RPMI7951 (cell line): ENCODE data around the gene CNDP1. TPM values are rescaled to one million over a fixed set of nuclear protein-coding genes. Genes with fewer than 3 reads are reported as not detected.
A peak's percentile ranks its signal among the peaks of the same experiment; 100 is the strongest.
"Not testable (repeated sequence)": the region's sequence is repeated elsewhere in the genome, so short reads cannot be mapped to it uniquely, and the experiment has no call there.

Source experiments
- DNase-seq: peaks from one replicate; pipeline ENCODE4 v3.0.0-alpha.2; 2012; ENCODE audit warnings: low read depth
- total RNA-seq: library from RNA; depleted of rRNA; stranded (reverse); fragments of >200 nt; shearing (Covaris generic); gene quantifications from 2 replicates; pipeline ENCODE4 v1.2.3, GENCODE V29; 2014; rRNA removed

The CNDP1 gene, protein sequence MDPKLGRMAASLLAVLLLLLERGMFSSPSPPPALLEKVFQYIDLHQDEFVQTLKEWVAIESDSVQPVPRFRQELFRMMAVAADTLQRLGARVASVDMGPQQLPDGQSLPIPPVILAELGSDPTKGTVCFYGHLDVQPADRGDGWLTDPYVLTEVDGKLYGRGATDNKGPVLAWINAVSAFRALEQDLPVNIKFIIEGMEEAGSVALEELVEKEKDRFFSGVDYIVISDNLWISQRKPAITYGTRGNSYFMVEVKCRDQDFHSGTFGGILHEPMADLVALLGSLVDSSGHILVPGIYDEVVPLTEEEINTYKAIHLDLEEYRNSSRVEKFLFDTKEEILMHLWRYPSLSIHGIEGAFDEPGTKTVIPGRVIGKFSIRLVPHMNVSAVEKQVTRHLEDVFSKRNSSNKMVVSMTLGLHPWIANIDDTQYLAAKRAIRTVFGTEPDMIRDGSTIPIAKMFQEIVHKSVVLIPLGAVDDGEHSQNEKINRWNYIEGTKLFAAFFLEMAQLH
- total RNA-seq, result not detected in 2 replicates

DNA sequence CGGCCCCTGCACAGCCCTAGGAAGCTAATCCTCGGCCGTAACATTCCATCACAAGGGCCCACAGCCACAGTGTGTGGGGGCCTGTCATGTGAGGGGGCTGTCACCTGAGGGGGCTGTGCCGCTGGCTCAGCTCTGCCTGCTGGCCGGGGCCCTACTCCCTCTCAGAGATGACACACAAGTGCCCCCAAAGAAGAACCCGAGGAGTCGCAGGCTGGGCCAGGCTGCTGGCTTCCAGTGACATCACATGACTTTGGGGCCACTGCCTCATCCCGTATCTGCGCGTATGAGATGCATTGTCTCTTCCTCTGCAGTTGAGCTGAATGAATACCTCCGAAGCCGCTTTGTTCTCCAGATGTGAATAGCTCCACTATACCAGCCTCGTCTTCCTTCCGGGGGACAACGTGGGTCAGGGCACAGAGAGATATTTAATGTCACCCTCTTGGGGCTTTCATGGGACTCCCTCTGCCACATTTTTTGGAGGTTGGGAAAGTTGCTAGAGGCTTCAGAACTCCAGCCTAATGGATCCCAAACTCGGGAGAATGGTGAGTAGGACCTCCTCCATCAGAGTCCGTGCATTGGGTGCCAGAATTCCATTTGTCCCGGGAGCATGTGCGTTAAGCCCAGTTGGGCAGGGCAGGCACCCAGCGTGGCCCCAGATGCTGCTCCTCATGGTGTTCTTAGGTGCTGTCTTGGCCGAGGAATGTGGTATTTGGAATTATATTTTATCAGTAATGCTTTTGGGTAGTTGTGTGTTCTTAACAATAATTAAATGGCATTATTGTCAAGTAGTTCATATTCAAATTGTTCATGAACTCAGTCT, at the start of gene CNDP1:
TSS of gene CNDP1 (plus strand) at position 351 of the 820 bp plus-strand sequence. CDS start at position 519, 168 bp downstream.
- no peak for DNase-seq

DNA sequence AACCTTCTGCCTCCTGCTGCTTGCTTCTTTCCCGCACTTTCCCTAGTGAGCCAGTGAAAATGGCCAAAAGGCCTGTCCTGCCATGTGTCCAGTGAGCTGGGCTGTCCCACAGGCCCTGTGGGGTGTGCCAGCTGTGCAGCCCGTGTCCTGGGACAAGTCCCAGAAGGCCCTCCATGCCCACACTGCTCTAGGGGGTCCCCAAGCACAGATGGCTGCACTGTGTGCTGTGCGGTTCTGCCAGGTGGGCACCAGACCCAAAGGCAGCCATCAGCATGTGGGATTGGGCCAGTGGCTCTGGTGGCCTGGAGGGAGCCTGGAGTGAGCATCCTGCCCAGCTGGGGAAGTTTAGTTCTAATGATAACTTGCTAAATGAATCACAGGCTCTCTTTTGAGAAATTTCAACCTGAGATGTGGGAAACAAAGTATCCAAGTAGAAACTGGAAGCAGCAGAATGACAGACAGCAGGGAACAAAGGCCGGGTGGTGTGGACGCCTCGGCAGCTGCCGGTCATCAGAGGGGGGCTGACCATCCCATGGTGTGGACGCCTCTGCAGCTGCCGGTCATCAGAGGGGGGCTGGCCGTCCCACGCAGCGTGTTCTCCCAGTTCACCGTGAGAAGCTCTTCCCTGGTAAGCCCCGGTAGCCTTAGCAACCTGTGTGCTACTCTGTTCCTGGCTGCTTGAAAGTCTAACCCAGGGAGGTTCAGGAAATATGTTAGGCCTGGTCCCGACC, 48.0 kb upstream of the CNDP1 start:
- no peak for DNase-seq

DNA sequence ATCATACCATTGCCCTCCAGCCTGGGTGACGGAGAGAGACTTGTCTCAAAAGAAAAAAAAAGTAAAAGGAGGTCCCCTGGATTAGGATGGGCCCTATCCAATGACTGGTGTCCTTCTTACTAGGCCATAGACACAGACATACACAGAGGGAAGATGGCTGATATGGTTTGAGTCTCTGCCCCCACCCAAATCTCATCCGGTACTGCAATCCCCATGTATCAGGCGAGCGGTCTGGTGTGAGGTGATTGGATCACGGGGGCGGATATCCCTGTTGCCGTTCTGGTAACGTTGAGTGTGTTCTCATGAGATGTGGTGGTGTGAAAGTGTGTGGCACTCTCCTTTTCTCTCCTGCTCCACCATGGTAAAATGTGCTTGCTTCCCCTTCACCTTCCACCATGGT, 45.9 kb upstream of the CNDP1 start:
- DNase-seq, result no peak

DNA sequence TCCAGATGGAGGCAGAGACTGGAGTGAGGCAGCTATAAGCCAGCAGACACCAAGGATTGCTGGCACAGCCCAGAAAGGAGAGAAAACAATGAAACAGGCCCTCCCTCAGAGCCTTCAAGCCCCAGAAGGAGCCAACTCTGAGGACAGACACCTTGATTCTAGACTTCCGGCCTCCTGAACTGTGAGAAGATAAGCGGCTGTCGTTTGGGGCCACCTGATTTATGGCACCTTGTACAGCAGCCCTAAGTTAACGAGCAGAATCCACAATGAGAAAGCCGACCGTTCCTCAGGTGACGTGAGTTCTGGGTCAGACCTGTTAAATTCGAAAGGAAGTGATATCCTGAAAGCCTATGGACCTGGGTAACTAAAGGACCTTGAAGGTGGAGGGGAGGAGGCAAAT, 45.4 kb upstream of the CNDP1 start:
- DNase-seq, result no peak

DNA sequence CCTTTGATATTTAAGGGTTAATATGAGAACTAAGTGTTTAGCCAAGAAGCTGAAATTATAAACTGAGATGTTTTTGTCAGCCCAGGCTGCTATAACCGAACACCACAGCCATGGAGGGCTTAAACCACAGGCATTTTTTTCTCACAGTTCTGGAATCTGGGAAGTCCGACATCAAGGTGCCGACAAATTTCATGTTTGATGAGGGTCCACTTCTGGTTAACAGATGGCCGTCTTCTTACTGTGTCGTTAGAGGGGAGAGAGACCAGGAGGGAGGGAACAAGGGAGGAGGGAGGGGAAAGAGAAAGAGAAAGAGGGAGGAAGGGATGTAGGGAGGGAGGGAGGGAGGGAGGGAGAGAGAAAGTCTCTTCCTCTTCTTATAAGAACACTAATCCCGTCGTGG, 44.6 kb upstream of the CNDP1 start:
- DNase-seq, result peak; percentile 43

DNA sequence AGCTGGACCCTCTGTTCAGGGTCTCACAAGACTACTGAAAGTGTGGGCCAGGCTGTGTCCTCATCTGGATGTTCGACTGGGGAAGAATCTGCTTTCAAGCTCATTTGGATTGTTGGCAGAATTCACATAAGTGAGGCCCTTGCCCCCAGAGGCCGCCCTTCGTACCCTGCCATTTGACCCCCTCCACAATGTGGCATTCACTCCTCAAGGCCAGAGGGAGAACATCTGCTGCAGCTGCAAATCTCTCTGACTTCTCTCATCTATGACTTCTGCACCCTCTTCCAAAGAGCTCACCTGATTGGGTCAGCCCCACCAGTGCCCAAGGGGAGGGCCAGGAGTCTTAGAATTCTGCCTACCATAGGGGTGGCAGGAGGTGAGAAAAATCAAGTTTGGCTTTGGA, 42.0 kb upstream of the CNDP1 start:
- no peak for DNase-seq

DNA sequence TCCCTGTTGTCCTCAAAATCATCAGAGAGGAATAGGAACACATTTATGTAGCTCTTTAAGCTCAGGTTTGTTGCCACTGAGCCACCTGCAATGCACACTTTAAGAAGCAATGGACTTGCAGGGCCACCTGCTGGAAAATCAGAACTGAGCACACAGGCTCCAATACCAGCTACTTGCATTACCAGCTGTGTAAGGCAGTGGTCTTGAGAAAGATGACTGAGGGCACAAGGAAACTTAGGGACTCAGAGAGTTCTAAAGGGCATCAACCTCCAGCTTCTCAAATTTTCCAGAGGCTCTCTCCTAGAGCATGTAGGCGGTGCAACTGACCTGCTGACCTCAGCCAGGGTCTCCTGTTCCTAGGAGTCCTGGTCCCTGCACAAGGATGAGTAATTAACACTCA, 40.6 kb upstream of the CNDP1 start:
- peak; percentile 41 for DNase-seq

DNA sequence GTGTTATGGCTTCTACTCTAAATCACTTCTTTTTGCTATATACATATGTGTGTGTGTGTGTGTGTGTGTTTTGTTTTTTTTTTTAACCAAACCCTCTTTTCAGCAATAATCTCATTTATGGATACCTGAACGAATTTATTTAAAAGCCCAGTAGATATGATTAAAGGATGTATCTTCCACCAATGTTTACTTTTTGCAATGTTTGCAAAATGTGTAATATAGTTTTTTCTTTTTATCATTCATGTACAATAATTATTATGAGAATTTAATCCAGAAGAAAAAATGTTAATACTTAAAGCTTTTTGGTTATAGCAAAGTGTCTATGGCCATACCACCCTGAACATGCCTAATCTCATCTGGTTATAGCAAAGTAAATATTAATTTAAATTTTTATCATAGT, 39.8 kb upstream of the CNDP1 start:
- DNase-seq, result no peak

DNA sequence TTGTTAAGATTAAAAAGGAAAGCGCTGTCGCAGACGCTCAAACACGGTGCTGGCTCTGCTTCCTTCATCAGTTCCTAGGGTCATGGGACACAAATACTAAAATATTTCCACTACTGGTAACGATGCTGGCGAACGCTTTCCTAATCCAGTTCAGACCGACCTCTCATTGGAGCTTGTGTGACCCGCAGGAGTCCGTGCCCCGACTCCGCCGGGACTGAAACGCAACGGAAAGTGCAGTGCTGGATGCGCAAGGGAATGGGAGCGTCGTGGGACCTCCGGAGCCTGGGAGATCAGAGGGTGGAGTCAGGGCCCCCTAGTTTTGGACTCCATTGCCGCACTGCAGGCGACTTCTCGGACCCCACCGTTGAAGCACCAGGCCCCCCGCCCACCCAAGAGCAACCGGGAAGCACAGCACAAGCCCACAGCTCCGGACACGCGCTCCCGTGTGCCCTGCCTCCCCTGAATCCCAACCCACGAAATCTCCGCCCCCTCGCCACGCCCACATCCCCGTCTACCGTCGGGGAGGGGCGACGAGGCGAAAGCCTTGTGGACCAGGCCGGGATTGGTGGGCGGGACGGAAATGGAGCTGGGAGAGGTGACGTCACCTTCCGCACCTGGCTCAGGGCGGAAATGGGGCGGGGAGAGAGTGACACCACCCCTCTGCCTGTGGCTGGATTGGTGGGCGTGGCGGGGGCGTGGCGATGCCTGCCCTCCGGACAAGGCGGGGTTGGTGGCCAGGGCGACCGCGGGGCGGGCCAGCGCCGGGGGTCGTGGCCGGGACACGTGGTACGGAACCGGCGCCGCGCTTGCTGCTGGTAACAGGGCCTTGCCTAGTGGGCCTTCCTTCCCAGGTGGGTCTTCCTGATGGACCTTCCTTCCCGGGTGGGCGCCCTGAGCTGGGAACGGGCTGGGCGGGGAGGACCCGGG, 38.5 kb upstream of the CNDP1 start, which contains the start of gene CNDP2:
TSS of gene CNDP2 (plus strand) at position 783 of the 927 bp plus-strand sequence. CDS start 3,611 bp downstream, outside the sequence.
- DNase-seq, result peak; percentile 95

DNA sequence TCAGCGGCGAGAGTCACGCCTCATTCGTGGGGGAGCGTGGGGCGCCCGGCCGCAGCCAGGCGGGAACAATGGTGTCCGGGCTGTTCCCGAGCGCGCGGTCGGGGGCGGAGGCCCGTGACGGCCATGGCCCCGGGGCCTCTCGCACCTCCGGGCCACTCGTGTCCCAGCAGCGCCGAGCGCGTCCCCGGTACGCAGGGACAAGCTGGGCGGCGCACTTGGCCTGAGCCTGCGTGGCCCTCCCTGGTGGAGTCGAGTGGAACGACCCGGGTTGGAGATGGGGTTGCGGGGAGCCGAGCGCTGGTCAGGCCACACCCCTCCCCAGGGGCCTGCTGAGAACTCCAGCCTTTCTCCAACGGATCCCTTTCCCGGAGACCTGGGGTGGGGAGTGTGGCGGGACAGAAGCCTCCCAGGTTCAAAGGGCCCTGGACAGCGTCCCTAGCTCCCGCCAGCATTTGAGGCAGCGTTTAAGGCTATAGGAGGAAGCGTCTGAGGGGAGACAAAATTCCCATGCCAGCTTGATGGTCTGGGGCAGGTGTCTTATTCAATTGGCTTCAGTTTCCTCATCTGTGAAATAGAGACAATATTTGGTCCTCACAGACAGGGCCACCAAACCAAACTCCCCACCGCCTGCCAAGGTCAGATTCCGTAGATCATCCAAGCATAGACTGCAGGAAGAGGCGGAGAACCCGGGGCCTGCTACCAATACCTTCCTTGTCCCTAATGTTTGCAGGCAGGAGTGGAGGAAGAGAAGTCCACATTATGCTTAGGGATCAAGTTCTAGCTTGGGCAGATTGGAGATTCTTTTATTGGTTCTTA, 37.6 kb upstream of the CNDP1 start:
- DNase-seq, result peak; percentile 64

DNA sequence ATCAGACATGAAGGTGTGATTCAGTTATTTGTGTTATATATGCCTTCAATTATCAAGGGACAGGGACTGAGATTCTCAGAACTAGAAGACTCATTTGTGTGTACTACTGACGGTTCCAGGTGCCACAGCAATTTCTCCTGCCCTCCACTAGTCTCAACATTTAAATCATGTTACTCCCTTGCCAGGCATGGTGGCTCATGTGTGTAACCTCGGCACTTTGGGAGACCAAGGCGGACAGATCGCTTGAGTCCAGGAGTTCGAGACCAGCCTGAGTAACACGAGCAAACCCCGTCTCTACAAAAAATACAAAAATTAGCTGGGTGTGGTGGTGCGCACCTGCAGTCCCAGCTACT, 37.0 kb upstream of the CNDP1 start:
- DNase-seq, result no peak

DNA sequence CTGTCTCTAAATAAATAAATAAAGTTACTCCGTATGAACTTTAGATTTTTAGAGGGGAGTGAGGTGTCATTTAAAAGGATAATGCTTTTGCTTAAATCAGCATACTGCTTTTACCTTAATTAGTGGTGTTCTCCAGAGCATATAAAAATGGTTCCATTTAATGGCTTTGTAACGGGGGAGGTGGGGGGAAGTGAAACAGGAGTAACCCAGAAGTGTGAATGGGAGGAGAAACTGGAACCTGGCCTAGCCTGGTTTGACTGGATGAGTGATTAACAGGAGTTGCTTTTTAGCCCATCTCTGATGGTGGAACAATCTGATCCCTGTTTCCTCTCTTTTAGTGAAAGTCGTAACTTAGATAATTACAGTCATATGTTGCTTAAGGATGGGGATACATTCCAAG, 36.5 kb upstream of the CNDP1 start:
- DNase-seq, result no peak

DNA sequence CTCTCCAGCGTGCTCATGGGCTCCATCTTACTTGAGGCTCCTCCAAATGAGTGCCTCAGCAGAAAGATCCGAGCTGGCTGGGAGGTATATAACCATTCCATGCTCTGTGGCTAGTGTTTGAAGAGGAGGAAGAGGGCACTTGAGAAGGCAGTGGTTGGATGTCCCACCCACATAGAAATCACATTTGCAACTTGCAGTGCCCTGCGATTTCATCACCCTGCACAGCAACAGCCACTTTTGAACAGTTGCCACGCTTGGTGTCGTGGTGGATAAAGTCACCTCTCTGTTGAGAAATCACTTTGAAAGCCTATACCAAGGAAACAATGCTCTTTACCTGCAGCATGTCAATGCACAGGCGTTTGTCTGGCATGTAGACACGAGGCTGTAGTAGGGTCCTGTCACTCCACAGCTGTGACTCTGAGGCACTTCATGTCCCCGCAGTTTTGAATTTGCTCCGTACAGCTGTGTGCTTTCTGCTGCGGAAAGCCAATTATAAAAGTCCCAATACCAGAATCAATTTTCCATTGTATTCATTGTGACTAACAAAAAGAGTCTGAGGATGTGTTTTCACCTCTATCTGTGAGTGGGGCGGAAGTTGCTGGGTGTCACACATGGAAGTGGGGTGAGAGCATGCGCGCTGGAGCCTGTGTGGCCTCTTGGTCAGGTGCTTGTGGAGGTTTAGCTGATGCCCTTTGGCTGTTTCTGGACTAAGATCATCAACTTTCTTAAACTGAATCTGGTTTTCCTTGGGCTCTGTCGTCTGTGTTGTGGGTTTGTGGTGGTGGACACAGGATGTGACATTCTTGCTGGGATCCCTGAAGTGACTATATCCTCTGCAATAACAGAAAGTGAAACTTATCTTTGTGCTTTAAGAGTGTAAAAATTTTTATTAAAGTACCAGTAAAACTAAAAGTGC, 35.3 kb upstream of the CNDP1 start:
- DNase-seq, result peak; percentile 72

DNA sequence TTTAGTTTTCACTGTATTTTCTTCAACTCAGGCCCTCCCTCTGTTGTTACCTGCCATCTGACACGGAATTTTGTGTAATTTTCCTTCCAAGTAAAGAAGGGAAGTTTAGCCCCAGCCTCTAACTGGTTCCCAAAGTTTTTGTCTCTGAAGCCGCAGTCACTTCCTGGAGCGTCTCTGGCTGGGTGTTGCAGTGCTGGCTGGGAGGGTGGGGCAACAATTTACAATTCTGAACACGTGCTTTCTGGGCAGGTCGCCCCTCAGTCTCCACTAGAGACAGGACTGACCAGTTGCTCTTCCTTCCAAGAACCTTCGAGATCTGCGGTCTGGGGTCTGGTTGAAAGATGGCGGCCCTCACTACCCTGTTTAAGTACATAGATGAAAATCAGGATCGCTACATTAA, 34.7 kb upstream of the CNDP1 start:
- peak; percentile 73 for DNase-seq

DNA sequence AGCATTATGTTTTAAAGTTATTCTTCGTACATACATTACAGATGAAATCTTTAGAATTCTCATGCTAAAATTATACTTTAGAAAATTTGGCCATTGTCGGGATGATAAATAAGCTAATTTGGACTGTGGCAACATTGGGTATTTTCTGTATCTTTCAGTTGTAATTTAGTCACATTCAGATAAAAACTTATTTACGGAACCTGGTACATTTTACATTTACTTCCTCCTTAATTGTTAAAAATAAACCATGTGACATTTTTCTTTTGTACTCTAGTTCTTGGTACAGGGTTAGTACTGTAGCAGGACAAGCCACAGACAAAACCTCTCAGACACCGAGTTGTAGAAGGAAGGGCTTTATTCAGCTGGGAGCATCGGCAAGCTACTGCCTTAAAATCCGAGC, 33.9 kb upstream of the CNDP1 start:
- DNase-seq, result no peak

DNA sequence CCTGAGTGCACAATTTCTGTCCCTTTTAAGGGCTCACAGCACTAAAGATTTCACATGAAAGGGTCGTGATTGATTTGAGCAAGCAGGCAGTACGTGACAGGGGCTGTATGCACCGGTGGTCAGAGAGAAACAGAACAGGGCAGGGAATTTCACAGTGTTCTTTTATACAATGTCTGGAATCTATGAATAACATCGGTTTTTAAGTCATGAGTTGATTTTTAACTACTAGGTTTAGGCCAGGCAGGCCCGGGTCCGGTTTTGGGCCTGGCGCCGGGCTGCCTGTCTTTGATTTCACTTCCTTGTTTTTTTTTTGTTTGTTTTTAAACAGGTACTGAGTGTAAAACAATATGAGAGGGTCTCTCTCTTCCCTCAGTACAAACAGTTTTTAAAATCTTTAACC, 33.5 kb upstream of the CNDP1 start:
- DNase-seq, result not testable (repeated sequence)

DNA sequence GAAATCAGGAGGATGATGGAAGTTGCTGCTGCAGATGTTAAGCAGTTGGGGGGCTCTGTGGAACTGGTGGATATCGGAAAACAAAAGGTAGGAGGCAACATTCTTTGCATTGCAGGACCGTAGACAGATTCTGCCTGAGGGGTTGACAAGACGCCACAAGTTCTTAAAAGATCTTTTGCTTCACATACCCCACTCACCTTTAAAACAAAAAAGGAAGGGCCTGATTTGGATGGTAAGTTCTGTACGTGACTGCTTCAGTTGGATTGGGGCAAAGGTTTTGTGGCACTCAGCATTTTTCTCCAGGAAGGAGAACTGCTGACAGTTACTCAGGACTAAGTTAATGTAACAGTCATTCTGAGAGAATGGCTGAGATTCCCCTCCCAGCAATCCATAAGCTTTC, 32.9 kb upstream of the CNDP1 start:
- no peak for DNase-seq

DNA sequence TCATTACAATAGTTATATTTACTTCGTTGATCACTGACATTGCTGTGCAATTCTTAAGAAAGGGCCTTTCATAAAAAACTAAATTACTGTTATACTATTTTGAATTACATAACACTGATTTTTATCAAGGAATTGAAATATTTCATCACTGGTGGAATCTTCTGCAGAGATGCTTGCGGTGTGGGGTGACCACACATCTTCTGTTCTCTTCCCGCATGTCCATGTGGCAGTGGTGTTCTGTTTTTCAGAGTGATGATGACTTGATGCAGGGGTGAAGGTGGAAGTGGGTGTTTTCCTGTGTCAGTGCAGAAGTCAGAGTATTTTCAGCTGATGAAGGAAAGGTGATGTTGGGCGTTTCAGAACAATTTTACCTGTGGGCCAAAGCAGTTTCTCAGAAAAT, 31.2 kb upstream of the CNDP1 start:
- DNase-seq, result no peak

DNA sequence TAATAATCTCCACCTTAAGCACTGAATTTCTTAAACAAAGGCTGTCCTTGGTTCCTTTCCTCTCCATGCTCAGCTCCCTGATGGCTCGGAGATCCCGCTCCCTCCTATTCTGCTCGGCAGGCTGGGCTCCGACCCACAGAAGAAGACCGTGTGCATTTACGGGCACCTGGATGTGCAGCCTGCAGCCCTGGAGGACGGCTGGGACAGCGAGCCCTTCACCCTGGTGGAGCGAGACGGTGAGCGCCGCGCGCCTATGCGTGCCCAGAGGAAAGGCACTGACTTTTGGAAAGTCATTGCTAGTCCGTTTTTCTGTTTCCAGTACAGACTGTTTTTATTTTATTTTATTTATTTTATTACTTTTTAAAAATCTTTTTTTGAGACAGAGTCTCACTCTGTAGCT, 28.5 kb upstream of the CNDP1 start:
- no peak for DNase-seq
